IMR-90 (cell line): Measurements from ENCODE around the gene IGFBP3. TPM values are rescaled to one million over a fixed set of nuclear protein-coding genes. Genes with fewer than 3 reads are reported as not detected.
"Not testable (repeated sequence)": the region's sequence is repeated elsewhere in the genome, so short reads cannot be mapped to it uniquely, and the experiment has no call there.

Source experiments
- ATAC-seq: fragments of 200-7000 bp; cut with Tn5 transposase; 2 replicates; pipeline ENCODE4 v1.9.1; 2020; ENCODE audit warnings: low read depth, mild to moderate bottlenecking, moderate library complexity
- BruUV-seq: library from RNA; stranded (reverse); fragments of 400-500 nt; replicated peaks from 2 replicates; lab custom pipeline; 2021; lab: Mats Ljungman, UMichigan
- CTCF ChIA-PET: fragments of 300-600 bp; formaldehyde crosslinking; extraction: SDS; loops from one replicate; lab custom pipeline; 2021; ENCODE audit warnings: antibody characterized with exemption; lab: Yijun Ruan, JAX
- POLR2A ChIA-PET: fragments of 300-600 bp; sonication (Branson Sonifier 250); formaldehyde crosslinking; loops from one replicate; lab custom pipeline; 2022; ENCODE audit warnings: antibody characterized with exemption; ENCODE audit not compliant: unreplicated experiment; lab: Charles Lee
- DNase-seq: peaks from one replicate; pipeline ENCODE4 v3.0.0; 2013
- H2AFZ ChIP-seq: replicated peaks from 2 replicates; pipeline ENCODE3; 2013; ENCODE audit warnings: low read length, mild to moderate bottlenecking; ENCODE audit not compliant: poor library complexity
- H2AK5ac ChIP-seq: 2 replicates; pipeline ENCODE4 v1.6.1; 2013; ENCODE audit warnings: low read depth, low read length, inconsistent platforms
- H2AK9ac ChIP-seq: replicated peaks from 2 replicates; pipeline ENCODE3; 2013; ENCODE audit warnings: mild to moderate bottlenecking, low read depth, low read length, moderate library complexity; ENCODE audit not compliant: poor library complexity
- H2BK120ac ChIP-seq: 2 replicates; pipeline ENCODE4 v1.6.1; 2013; ENCODE audit warnings: low read depth, low read length, inconsistent platforms
- H2BK15ac ChIP-seq: 3 replicates; pipeline ENCODE4 v1.6.1; 2013; ENCODE audit warnings: low read depth, low read length, inconsistent platforms
- H2BK20ac ChIP-seq: 2 replicates; pipeline ENCODE4 v1.6.1; 2013; ENCODE audit warnings: low read depth, mild to moderate bottlenecking, inconsistent platforms, low read length, moderate library complexity
- H2BK5ac ChIP-seq: 2 replicates; pipeline ENCODE4 v1.6.1; 2013; ENCODE audit warnings: mild to moderate bottlenecking, low read depth, low read length, inconsistent platforms; ENCODE audit not compliant: poor library complexity, severe bottlenecking
- H3K14ac ChIP-seq: replicated peaks from 2 replicates; pipeline ENCODE4 v1.6.1; 2013; ENCODE audit warnings: low read depth, low read length, inconsistent platforms
- H3K18ac ChIP-seq: 2 replicates; pipeline ENCODE4 v1.6.1; 2013; ENCODE audit warnings: low read depth, low read length, control low read depth
- H3K23ac ChIP-seq: 2 replicates; pipeline ENCODE4 v1.6.1; 2013; ENCODE audit warnings: low read depth, low read length, inconsistent platforms
- H3K27ac ChIP-seq: 2 replicates; pipeline ENCODE4 v1.5.1; 2013; ENCODE audit warnings: mild to moderate bottlenecking, control low read depth, low read length; ENCODE audit not compliant: insufficient read depth
- H3K27me3 ChIP-seq: 2 replicates; pipeline ENCODE4 v1.6.1; 2013; ENCODE audit warnings: low read length; ENCODE audit not compliant: control insufficient read depth, insufficient read depth
- H3K36me3 ChIP-seq: 2 replicates; pipeline ENCODE4 v1.6.1; 2013; ENCODE audit warnings: low read length, mixed read lengths; ENCODE audit not compliant: control insufficient read depth, insufficient read depth
- H3K4ac ChIP-seq: 2 replicates; pipeline ENCODE4 v1.6.1; 2013; ENCODE audit warnings: low read depth, low read length, inconsistent platforms
- H3K4me1 ChIP-seq: 2 replicates; pipeline ENCODE4 v1.6.1; 2013; ENCODE audit warnings: low read length, mixed read lengths; ENCODE audit not compliant: control insufficient read depth, insufficient read depth
- H3K4me2 ChIP-seq: 2 replicates; pipeline ENCODE4 v1.6.1; 2013; ENCODE audit warnings: low read depth, mild to moderate bottlenecking, control low read depth, low read length, moderate library complexity
- H3K4me3 ChIP-seq: 2 replicates; pipeline ENCODE4 v1.5.1; 2013; ENCODE audit warnings: low read depth, mild to moderate bottlenecking, control low read depth, low read length, moderate library complexity; ENCODE audit not compliant: insufficient read depth
- H3K56ac ChIP-seq: 2 replicates; pipeline ENCODE4 v1.6.1; 2013; ENCODE audit warnings: low read length, inconsistent platforms; ENCODE audit not compliant: insufficient read depth; ENCODE audit errors: extremely low read depth
- H3K79me1 ChIP-seq, 2 experiments: 2 replicates each; pipeline ENCODE4 v1.6.1; 2013; ENCODE audit warnings: low read length in 2 of 2, inconsistent platforms in 1 of 2, low read depth in 1 of 2
- H3K9ac ChIP-seq: 2 replicates; pipeline ENCODE4 v1.6.1; 2013; ENCODE audit warnings: low read depth, low read length, control low read depth
- H3K9me1 ChIP-seq: 2 replicates; pipeline ENCODE4 v1.6.1; 2013; ENCODE audit warnings: low read length, inconsistent platforms; ENCODE audit not compliant: insufficient read depth
- H3K9me3 ChIP-seq: 2 replicates; pipeline ENCODE4 v1.6.1; 2013; ENCODE audit warnings: low read length; ENCODE audit not compliant: control insufficient read depth, insufficient read depth
- H4K20me1 ChIP-seq: 2 replicates; pipeline ENCODE4 v1.6.1; 2013; ENCODE audit warnings: low read length, inconsistent platforms; ENCODE audit not compliant: insufficient read depth
- H4K5ac ChIP-seq: 2 replicates; pipeline ENCODE4 v1.6.1; 2013; ENCODE audit warnings: mild to moderate bottlenecking, low read depth, low read length, control low read depth
- H4K8ac ChIP-seq, 2 experiments: 2 replicates each; pipeline ENCODE4 v1.6.1; 2013; ENCODE audit warnings: low read depth in 2 of 2, low read length in 2 of 2, control low read depth in 1 of 2, inconsistent platforms in 1 of 2
- H4K91ac ChIP-seq: 2 replicates; pipeline ENCODE4 v1.6.1; 2013; ENCODE audit warnings: low read depth, low read length, inconsistent platforms; ENCODE audit not compliant: insufficient read depth
- WGBS, 2 experiments: methylation state at CpG; one replicate each; pipeline versions ENCODE4 v1.1.5 to v1.1.7; 2013; ENCODE audit warnings: missing lambda C conversion rate in 2 of 2; ENCODE audit not compliant: insufficient read length in 1 of 2; ENCODE audit errors: extremely low coverage in 2 of 2; 5-methylcytosine and 5-hydroxymethylcytosine counted together
- dilution Hi-C: fragments of 300-500 bp; cut with HindIII; formaldehyde crosslinking; loops from one replicate; pipeline ENCODE4 v1.14.3; 2018; ENCODE audit warnings: low sequenced_read_pairs; ENCODE audit not compliant: unreplicated experiment
- in situ Hi-C: fragments of 300-500 bp; cut with MboI; formaldehyde crosslinking; loops from 3 replicates; pipeline ENCODE4 v1.14.3; 2019; ENCODE audit warnings: low sequenced_read_pairs, inconsistent platforms, mixed read lengths
- intact Hi-C: fragments of 100-400 bp; cut with micrococcal nuclease; formaldehyde crosslinking; loops from 2 replicates; pipeline ENCODE4 v1.10.0; 2022
- polyA plus RNA-seq, 3 experiments: library from polyadenylated mRNA; depleted of rRNA; stranded (reverse); fragments of >200 nt; gene quantifications; 2 replicates each; pipeline ENCODE4 v1.2.3, GENCODE V29; 2012; ENCODE audit warnings: low replicate concordance in 1 of 3
- total RNA-seq: library from RNA; depleted of rRNA; stranded (reverse); fragments of >200 nt; gene quantifications from 2 replicates; pipeline ENCODE4 v1.2.3, GENCODE V29; 2012

The IGFBP3 gene
- total and polyA plus RNA-seq, 2 of the 4 experiments (the other 2 are of a cell fraction): 272 to 601 TPM

- in situ Hi-C loops: not testable (repeated sequence)
These were observed 19.2 kb upstream of the IGFBP3 start for GRCh38 chr7:45940237-45940781.

More at GRCh38 chr7:45940237-45940781, 19.2 kb upstream of the IGFBP3 start:
- H3K23ac ChIP-seq, H3K9ac ChIP-seq, intact Hi-C loops, H4K5ac ChIP-seq, BruUV-seq, H4K20me1 ChIP-seq, H3K18ac ChIP-seq, H3K9me3 ChIP-seq, H3K56ac ChIP-seq, H3K14ac ChIP-seq, H3K27ac ChIP-seq, dilution Hi-C loops, H4K91ac ChIP-seq, H4K8ac ChIP-seq, H2BK15ac ChIP-seq, H3K4me1 ChIP-seq, H3K27me3 ChIP-seq, H3K4ac ChIP-seq, H2BK120ac ChIP-seq, H2AK9ac ChIP-seq, H3K79me1 ChIP-seq, H2AFZ ChIP-seq, H2BK20ac ChIP-seq, DNase-seq, H3K4me2 ChIP-seq, ATAC-seq, H3K4me3 ChIP-seq, POLR2A ChIA-PET, H2AK5ac ChIP-seq, H3K36me3 ChIP-seq, H2BK5ac ChIP-seq: not testable (repeated sequence)
- H3K9me1 ChIP-seq: peaks cover 12% of the 10 kb centered on the region
- CTCF ChIA-PET: interaction anchor here (0.6 kb wide), 1 partner anchor 172 kb away, joined by 3 read pairs; no protein-coding TSS in a partner anchor
- WGBS, 2 experiments: 96% methylated on average over 8 of the region's 14 CpGs; no CpG with 5 or more reads in 1 of the 2 experiments
